Upper lobe of left lung (tissue), 6 donors: Measurements from ENCODE around the gene MORC1. TPM values are rescaled to one million over a fixed set of nuclear protein-coding genes. Genes with fewer than 3 reads are reported as not detected.
A peak's percentile ranks its signal among the peaks of the same experiment; 100 is the strongest.

Source experiments
- ATAC-seq, 2 donors: fragments of 200-7000 bp; cut with Tn5 transposase; one replicate each; pipeline ENCODE4 v1.9.1; 2022; ENCODE audit warnings: mild to moderate bottlenecking in 2 of 2, moderate library complexity in 2 of 2; ENCODE audit not compliant: low FRiP score in 2 of 2
- DNase-seq, 2 donors: peaks; one replicate each; pipeline ENCODE4 v3.0.0-alpha.2; 2019 to 2020
- H3K27ac ChIP-seq, 4 donors: fragments of 200-600 bp; sonication (generic); one replicate each; pipeline ENCODE4 v1.5.1; 2016 to 2019
- H3K27me3 ChIP-seq, 4 donors: fragments of 200-600 bp; sonication (generic); one replicate each; pipeline ENCODE4 v1.5.1; 2017 to 2019
- H3K36me3 ChIP-seq, 4 donors: fragments of 200-600 bp; sonication (generic); one replicate each; pipeline ENCODE4 v1.5.1; 2016 to 2019
- H3K4me1 ChIP-seq, 4 donors: fragments of 200-600 bp; sonication (generic); one replicate each; pipeline ENCODE4 v1.5.1; 2018 to 2019
- H3K4me3 ChIP-seq, 4 donors: fragments of 200-600 bp; sonication (generic); one replicate each; pipeline ENCODE4 v1.5.1; 2017 to 2019; ENCODE audit warnings: mild to moderate bottlenecking in 2 of 4, moderate library complexity in 1 of 4
- H3K9me3 ChIP-seq, 4 donors: fragments of 200-600 bp; sonication (generic); one replicate each; pipeline ENCODE4 v1.5.1; 2018 to 2019
- EP300 ChIP-seq, 4 donors: sonication (generic); formaldehyde crosslinking; IDR thresholded peaks; one replicate each; pipeline ENCODE4 v1.5.1; 2017; ENCODE audit warnings: antibody characterized with exemption in 4 of 4, control low read depth in 2 of 4
- POLR2A ChIP-seq, 4 donors: fragments of 450-650 bp; IDR thresholded peaks; one replicate each; pipeline ENCODE4 v1.5.1; 2016 to 2017; ENCODE audit warnings: antibody characterized with exemption in 4 of 4, mild to moderate bottlenecking in 2 of 4
- POLR2AphosphoS5 ChIP-seq, 2 donors: sonication (generic); formaldehyde crosslinking; IDR thresholded peaks; one replicate each; pipeline ENCODE4 v1.5.1; 2017; ENCODE audit warnings: antibody characterized with exemption in 2 of 2
- WGBS, 2 donors: methylation state at CpG; one replicate each; pipeline ENCODE4 v1.1.5; 2017 to 2018; 5-methylcytosine and 5-hydroxymethylcytosine counted together
- total RNA-seq, 6 donors: library from RNA; depleted of rRNA in 4 of 6; stranded (reverse); fragments of >200 nt in 4 of 6; gene quantifications; one replicate each; pipeline versions ENCODE4 v1.1.0 to v1.2.1, GENCODE V29; 2016 to 2021
- TF ChIP-seq, protein P1 (sequence below), 6 experiments: fragments of 450-650 bp in 4 of 6; fragments of 200-600 bp in 2 of 6; sonication (generic) in 2 of 6; IDR thresholded peaks; one replicate each; pipeline ENCODE4 v1.5.1; 2016 to 2019; ENCODE audit warnings: antibody characterized with exemption in 6 of 6
- donor health status: DM: no; HTN: no; CAD: no; lungs with moderate emphysema.
- donor health status: DM: no; HTN: yes; CAD: no; lungs with severe emphysema.

Gene MORC1
- total RNA-seq, 6 donors from 2014 or later, result 0.15 TPM; not detected in 5

DNA sequence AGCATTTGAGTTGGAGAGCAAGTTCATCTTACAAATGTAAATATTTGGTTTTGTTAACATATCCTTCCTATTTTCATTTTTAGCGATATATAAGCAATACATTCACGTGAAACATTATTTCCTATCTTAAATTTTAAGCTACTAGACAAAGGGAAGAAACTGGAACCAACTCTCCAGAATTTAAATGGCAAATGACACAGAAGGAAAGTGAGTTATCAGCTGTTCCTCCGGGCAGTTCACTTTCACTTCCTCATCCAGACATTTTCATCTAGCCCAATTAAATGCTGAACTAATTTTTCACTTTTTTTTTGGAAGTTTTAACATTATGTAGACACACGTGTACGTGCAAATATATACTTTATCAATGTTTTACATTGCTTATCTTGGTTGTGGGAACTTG is 58.7 kb downstream of the MORC1 start:
- H3K4me3 ChIP-seq, result no peak overlapping the region
- WGBS, 2 donors, result 7 to 14% methylated on average over 5 of the region's 5 CpGs
- H3K4me1 ChIP-seq, result no peaks in the 10 kb centered on the region
- H3K27me3 ChIP-seq, result no peaks in the 10 kb centered on the region
- no peak for ATAC-seq
- H3K36me3 ChIP-seq, result no peaks in the 10 kb centered on the region
- DNase-seq, result no peak
- no peaks in the 10 kb centered on the region for H3K9me3 ChIP-seq
- TF ChIP-seq POLR2A (IDR thresholded peaks at IDR 0.05), result no peak
- TF ChIP-seq, protein P1, sequence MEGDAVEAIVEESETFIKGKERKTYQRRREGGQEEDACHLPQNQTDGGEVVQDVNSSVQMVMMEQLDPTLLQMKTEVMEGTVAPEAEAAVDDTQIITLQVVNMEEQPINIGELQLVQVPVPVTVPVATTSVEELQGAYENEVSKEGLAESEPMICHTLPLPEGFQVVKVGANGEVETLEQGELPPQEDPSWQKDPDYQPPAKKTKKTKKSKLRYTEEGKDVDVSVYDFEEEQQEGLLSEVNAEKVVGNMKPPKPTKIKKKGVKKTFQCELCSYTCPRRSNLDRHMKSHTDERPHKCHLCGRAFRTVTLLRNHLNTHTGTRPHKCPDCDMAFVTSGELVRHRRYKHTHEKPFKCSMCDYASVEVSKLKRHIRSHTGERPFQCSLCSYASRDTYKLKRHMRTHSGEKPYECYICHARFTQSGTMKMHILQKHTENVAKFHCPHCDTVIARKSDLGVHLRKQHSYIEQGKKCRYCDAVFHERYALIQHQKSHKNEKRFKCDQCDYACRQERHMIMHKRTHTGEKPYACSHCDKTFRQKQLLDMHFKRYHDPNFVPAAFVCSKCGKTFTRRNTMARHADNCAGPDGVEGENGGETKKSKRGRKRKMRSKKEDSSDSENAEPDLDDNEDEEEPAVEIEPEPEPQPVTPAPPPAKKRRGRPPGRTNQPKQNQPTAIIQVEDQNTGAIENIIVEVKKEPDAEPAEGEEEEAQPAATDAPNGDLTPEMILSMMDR (IDR thresholded peaks at IDR 0.05), result no peak
- TF ChIP-seq EP300 (IDR thresholded peaks at IDR 0.05), result no peak
- no peak for TF ChIP-seq POLR2AphosphoS5 (IDR thresholded peaks at IDR 0.05)
- no peak overlapping the region for H3K27ac ChIP-seq

DNA sequence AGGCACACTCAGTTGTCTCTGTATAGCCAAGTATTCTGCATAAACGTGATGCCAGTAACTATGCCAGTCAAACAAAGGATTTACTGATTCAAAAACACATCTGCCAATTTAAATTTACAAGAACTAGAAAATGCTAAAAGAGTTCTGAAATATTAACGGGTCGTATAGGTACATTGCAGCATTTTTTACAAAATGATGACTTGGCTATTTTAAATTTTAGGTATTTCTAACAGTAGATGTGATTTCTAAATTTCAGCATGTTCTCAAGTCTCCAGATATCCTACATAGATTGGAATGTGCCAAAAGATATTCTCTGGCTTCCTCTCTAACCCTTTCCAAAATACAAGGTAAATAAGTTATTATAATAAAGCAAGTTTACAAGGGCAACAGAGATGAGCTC is 60.3 kb downstream of the MORC1 start:
- Histone ChIP-seq H3K4me3 (no peak overlapping the region), H3K36me3 (no peaks in the 10 kb centered on the region), H3K4me1 (no peaks in the 10 kb centered on the region), H3K27ac (no peak overlapping the region), H3K27me3 (no peaks in the 10 kb centered on the region), H3K9me3 (no peaks in the 10 kb centered on the region)
- DNase-seq (no peak), ATAC-seq (no peak)
- 85 to 91% methylated on average over 3 of the region's 3 CpGs for WGBS, 2 donors
- TF ChIP-seq POLR2AphosphoS5 (IDR thresholded peaks at IDR 0.05), result no peak
- TF ChIP-seq, protein P1 (IDR thresholded peaks at IDR 0.05), result no peak
- no peak for TF ChIP-seq POLR2A (IDR thresholded peaks at IDR 0.05)
- no peak for TF ChIP-seq EP300 (IDR thresholded peaks at IDR 0.05)

DNA sequence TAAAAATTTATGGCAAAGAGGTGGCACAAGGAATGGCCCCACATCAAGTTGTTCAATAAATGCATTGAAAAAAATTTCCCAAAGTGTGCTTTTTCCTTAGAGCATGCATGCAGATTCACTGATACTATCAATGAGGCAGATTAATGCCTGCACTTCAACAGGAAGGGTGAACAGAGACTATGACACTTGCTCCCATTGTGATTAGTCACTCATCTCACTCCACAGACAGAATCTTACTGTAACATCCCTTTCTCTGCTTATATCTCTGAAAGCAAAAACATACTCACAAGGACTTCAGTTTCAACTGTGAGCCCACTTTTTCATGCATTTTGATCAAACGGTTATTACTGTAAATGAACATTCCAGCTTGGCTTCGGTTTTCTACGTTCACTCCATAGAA is 60.9 kb downstream of the MORC1 start:
- H3K27me3 ChIP-seq, result no peaks in the 10 kb centered on the region
- DNase-seq (no peak), ATAC-seq (no peak)
- 91 to 97% methylated on average over 3 of the region's 3 CpGs for WGBS, 2 donors
- H3K36me3 ChIP-seq, result no peaks in the 10 kb centered on the region
- no peak overlapping the region for H3K27ac ChIP-seq
- TF ChIP-seq POLR2AphosphoS5 (IDR thresholded peaks at IDR 0.05) (no peak), POLR2A (IDR thresholded peaks at IDR 0.05) (no peak), EP300 (IDR thresholded peaks at IDR 0.05) (no peak)
- TF ChIP-seq, protein P1 (IDR thresholded peaks at IDR 0.05), result no peak
- H3K4me3 ChIP-seq, result no peak overlapping the region
- H3K9me3 ChIP-seq, result no peaks in the 10 kb centered on the region
- H3K4me1 ChIP-seq, result no peaks in the 10 kb centered on the region

DNA sequence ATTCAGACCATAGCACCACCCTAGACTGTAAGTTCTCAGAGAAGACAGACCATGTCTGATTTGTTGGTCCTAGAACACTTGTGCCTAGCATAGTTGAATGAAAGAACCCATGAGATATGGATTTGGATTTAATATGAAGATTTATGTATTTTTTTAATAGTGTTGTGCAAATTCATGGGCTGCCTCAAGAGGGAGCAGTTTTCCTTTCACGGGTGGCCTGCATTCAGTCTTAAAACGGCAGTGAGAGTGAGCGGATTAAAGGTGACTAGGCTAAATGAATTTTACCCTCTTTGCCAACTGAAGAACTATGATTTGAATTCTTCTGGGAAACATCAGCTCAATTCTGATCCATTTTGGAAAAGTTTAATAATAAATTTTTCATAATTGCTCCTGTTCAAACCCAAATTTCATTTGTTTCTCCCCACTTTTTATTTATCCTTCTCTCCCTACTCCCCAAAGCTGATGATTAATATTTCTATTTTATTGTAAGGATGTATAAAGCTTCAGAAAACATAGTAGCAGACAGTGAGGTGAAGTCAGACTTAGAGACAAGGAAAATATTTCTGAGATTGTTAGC is 67.3 kb downstream of the MORC1 start:
- TF ChIP-seq POLR2A (IDR thresholded peaks at IDR 0.05), result no peak
- TF ChIP-seq, protein P1 (IDR thresholded peaks at IDR 0.05), result peak in 3 of 6 experiments; percentile 21 to 39 (median 22)
- WGBS, 2 donors, result 35 to 40% methylated on average over 3 of the region's 3 CpGs
- DNase-seq (no peak), ATAC-seq (no peak)
- H3K4me1 ChIP-seq, result no peaks in the 10 kb centered on the region
- H3K36me3 ChIP-seq, result no peaks in the 10 kb centered on the region
- no peaks in the 10 kb centered on the region for H3K27me3 ChIP-seq
- no peak overlapping the region for H3K4me3 ChIP-seq
- no peaks in the 10 kb centered on the region for H3K9me3 ChIP-seq
- H3K27ac ChIP-seq, result no peak overlapping the region

DNA sequence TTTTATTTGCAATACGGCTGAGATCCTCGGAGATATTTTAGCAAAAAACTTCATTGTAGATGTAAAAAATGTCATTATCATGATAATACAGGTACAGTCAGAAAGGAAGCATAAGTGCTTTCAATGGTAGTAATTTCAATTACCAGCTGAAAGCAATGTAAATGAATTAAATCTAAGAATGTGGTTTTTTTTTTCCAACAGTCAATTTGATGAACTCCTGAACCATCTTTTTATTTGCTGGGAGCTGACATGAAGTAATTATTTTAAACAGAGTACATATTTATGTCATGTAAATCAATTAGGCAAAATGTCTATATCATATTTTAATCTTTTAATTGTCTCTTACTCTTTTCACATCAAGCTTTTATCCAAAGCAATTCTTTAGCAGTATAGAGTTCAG is 70.6 kb downstream of the MORC1 start:
- Histone ChIP-seq H3K9me3 (no peaks in the 10 kb centered on the region), H3K27ac (no peak overlapping the region), H3K4me3 (no peak overlapping the region), H3K27me3 (no peaks in the 10 kb centered on the region), H3K4me1 (no peaks in the 10 kb centered on the region), H3K36me3 (no peaks in the 10 kb centered on the region)
- TF ChIP-seq POLR2A (IDR thresholded peaks at IDR 0.05) (no peak), POLR2AphosphoS5 (IDR thresholded peaks at IDR 0.05) (no peak), EP300 (IDR thresholded peaks at IDR 0.05) (no peak)
- TF ChIP-seq, protein P1 (IDR thresholded peaks at IDR 0.05), result no peak
- WGBS, 2 donors, result 91 to 93% methylated on average over 2 of the region's 2 CpGs
- no peak for ATAC-seq
- DNase-seq, result no peak
